NCI-H226 (cell line): Measurements from ENCODE around the gene RDH13.

Experiments
- DNase-seq: peaks from one replicate; pipeline ENCODE4 v3.0.0-alpha.2; 2015

Gene RDH13

DNA sequence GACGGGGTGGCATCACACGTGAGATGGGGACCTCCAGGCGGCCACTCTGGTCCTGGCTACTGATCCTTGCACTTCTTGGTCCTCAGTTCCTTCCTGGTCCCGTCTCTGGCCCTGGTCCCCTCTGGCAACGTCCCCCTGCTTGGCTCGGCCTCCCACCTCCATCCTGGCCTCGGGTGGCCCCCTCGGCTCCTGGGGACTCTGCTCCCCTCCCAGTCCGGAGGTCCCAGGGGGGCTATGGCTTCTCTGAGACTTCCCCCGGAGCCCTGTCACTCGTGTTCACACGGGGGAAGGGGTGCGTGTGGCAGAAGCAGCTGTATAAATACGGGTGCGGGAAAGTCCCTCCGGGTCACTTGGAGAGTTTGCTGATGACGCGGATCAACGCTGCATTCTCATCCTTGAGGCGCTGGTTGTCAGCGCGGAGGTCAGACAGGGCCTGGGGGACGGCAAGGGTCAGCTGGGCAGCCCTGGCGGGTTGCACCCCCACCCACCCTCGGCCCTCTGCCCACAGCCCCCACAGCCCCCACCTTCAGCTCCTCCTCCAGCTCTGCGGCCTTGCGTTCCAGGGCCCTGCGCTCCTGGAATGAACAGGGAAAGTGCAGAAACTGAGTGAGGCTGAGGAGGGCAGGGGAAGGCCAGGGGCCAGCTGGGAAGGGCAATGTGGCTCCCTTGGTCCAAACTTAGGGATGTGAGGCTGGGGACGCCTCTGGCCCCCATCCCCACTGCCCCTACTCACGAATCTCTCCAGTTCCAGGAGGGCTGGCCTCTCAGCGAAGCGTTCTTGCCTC is 28.4 kb upstream of the RDH13 start:
- DNase-seq: no peak

DNA sequence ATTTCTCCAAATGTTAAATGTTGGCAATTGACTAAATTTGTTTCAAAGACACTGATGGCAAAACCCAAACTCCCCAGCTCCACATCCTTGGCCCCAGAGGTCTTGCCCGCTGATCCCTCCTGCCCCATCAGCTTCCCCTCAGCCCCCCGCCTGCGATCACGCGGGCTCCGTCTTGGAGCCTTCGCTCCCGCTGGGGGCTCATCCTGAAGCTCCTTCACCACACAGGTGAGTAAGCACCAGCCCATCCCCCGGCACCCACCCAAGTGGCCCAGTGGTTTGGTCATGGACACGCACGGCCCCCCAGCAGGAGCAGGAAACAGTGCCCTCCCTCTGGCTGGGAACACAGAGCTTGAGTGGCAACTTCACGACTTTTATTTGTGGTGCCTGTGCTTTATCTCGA is 27.6 kb upstream of the RDH13 start:
- no peak for DNase-seq

DNA sequence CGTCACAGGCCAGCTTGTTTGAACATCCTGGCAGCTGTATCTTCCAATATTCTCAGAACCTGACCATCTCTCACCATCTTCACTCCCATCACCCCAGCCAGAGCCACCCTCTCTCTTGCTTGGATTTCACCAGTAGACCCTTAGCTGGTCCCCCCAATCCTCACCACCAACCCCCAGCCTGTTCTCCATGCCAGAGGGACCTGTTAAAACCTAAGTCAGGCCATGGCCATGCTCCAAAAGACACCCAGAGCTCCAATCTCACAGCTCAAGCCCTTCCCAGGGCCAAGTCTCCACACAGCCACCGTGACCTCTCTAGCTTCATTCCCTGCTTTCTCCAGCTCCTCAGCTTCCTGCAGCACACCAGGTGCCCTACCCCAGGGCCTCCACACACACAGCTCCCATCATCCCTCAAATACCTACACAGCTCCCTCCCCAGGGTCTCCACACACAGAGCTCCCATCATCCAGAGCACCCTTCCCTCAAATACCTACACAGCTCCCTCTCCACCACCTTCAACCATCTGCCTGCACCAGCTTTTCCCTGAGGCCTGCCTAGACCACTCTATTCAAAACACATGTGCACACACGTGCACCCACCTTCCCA is 26.5 kb upstream of the RDH13 start:
- DNase-seq: no peak

- peak; percentile 37 for DNase-seq
Observed at GRCh38 chr19:55088543-55089341, 25.8 kb upstream of the RDH13 start.

DNA sequence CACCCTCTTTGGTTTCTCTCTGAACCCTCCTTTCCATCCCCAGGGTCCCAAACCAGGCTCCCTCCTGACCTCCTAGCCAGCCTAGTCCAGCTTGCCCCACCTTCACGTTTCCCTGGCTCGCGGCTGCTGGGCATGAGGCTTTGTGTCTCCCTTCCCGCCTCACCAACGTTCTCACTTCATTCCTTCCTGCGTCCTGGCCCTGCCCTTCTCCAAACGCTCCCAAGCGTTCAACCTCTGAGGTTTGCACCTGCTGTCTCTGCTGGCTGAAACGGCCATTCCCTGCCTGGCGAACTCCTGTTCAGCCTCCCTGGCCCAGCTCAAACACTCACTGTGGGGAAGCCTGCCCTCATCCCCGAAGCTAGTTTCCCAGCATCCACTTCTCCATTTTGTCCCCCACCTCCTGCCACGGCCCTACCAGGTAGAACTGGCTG is 25.1 kb upstream of the RDH13 start:
- no peak for DNase-seq

DNA sequence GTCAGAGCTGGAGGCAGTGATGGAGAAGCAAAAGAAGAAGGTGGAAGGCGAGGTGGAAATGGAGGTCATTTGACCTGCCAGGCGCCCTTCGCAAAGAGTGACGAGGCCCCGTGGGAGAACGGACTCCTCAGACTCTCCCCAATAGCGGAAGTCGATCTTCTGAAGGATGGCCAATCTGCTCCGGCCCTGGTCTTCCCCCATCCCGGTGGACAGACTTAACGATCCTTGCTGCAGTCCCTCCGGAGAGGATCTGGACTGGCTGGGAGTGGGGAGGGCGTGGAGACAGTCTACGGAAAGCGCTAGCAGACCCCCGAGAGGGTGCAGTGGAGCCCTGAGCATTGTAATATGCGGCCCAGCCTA is 24.6 kb upstream of the RDH13 start:
- no peak for DNase-seq

- no peak for DNase-seq
Observed at GRCh38 chr19:55086730-55087541, 24.0 kb upstream of the RDH13 start.

- DNase-seq: no peak
Observed at GRCh38 chr19:55085923-55086715, 23.2 kb upstream of the RDH13 start.

DNA sequence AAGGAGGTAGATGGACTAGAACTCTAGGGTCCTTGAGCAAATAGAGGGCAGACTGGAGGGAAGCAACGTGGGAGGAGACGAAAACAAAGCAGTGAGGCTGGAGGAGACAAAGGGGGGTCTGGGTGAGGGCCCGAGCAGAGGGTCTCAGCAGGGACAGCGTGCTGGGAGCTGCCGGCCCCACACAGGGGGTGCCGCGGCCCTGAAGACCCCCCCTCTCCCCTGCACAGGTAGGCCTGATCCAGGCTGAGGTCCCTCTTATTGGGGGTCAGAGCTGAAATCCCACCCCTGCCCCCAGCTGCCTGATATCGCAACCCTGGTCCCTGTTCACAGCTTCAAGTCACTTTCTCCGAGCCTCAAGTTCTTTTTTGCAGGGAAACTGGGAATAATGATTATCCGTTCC is 21.5 kb upstream of the RDH13 start:
- no peak for DNase-seq

DNA sequence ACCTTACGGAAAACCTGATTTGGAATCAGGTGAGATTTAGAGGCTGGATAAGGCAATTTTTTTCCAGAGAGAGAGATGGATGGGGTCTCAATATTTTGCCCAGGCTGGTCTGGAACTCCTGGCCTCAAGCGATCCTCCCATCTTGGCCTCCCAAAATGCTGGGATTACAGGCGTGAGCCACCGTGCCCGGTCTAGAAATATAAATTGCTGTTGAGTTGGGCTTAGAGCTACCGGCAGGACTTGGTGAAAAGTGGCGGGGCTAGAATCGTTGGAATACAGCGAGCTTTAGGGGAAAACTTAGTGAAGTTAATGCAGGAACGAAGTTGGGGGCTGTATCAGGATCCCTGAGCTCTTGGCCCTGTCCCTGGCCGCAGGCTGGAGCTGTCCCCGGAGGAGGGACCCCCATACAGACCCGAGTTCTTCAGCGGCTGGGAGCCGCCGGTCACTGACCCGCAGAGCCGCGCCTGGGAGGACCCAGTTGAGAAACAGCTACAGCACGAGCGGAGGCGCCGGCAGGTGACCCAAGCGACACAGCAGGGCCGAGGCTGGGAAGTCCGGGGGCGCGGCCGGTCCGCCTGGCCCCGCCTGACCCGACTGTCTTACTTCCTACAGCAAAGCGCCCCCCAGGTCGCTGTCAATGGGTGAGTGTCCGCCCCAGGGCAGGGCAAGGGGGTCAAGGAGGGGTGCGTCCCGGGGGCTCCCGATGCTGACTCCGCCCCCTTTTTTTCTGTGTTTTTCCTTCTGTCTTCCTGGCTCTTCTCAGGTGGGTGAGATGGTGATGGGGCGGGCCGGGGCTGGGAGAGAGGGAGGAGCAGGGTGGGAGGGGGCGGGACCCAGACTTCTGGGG is 20.3 kb upstream of the RDH13 start:
- DNase-seq: no peak

DNA sequence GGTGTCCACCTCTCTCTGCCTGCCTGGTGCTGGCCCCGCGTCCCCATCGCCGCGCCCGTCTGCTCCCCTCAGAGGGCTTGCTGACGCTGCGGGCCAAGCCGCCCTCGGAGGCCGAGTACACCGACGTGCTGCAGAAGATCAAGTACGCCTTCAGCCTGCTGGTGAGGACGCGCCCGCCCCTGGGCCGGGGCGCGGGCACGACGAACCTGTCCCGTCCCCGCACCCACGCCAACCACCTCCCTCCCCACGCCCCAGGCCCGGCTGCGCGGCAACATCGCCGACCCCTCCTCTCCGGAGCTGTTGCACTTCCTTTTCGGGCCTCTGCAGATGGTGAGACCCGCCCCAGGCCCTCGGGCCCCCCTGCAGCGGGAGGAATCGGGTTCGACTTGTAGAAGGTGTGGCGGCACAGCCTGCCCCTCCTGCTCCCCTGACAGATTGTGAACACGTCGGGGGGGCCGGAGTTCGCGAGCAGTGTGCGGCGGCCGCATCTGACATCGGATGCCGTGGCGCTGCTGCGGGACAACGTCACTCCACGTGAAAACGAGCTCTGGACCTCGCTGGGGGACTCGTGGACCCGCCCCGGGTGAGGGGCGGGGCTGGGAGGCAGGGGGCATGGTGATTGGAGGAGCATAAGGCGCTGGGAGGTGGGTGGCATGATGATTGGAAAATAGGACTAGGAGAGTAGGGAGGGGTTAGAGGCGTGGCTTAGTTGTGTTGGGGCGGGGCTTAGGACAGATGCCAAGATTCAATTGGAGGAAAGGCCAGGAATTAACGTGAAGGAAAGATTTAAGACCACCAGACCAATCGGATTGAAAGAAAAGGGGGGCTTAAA is 19.3 kb upstream of the RDH13 start:
- DNase-seq: no peak

GRCh38 chr19:55081770-55082019 is 18.7 kb upstream of the RDH13 start:
- no peak for DNase-seq

GRCh38 chr19:55080968-55081769 is 18.2 kb upstream of the RDH13 start:
- DNase-seq: no peak

DNA sequence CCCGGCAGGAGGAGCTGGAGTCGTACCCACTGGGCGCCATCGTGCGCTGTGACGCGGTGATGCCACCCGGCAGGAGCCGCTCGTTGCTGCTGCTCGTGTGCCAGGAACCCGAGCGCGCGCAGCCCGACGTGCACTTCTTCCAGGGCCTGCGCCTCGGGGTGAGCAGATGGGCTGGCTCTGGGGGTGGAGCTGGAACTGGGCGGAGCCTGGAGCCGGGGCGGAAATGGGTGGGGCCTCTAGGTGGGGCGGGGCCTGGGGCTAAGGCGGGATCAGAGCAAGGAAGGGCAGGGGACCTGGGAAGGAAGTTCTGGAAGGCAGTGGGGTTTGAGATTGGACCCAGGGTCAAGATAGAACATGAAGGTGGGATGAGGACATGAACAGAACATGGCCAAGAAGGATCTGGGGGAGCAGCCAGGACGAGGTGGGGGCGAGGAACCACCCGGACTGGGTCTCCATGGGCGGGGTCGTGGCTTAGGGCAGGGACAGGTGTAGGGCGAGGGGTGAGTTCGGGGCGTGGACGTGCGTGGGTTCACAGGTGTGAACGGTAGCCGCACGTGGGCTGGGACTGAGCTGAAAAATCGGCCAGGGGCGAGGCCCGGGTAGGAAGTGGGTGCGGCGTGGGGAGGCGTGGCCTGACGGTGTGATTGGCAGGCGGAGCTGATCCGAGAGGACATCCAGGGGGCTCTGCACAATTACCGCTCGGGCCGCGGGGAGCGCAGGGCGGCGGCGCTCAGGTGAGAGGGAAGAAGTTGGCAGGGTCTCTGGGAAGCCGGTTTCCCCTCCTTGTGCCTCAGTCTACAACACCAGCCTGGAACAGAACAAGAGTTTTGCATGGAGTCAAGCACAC is 17.4 kb upstream of the RDH13 start:
- no peak for DNase-seq

GRCh38 chr19:55079400-55080038 is 16.6 kb upstream of the RDH13 start:
- no peak for DNase-seq

DNA sequence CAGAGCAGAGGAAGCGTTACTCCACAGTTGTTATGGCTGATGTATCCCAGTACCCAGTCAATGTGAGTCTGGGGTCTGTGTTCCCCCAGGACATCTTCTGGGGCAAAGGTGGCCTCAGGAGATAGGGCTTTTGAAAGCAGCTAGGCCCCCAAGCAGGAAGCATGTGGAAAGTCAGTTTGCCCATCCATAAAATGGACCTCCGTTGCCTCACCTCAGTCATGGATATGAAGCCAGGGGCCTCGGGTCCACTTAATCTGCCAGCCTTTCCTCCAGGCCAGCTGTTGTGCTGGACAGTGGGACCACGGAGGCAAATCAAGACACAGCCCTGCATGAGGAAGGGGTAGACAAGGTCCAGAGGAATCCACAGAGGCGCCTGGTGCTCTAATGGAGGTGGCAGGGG is 16.0 kb upstream of the RDH13 start:
- no peak for DNase-seq

- peak; percentile 26 for DNase-seq
Observed at GRCh38 chr19:55077106-55077505, 14.2 kb upstream of the RDH13 start.

DNA sequence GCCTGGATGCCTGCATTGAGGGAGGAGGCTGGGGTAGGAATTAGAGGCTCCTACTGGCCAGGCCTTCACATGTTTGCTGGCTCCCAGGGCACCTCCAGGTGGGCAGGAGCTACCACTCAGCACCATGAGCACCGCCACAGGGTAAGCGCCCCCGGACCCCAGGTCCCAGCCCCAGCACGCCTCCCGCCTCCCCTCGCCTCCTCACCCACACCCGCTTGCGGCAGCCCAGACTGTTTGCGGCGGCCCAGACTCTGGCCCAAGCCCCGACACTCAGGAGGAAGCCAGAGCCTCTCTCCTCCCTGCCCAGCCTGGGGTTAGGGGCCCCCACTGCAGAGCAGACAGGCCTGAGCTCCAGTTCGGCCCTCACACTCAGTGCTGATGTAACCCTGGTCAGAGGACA is 13.4 kb upstream of the RDH13 start:
- no peak for DNase-seq
